ENCODE results near the gene CUL1.

The CUL1 gene

DNA sequence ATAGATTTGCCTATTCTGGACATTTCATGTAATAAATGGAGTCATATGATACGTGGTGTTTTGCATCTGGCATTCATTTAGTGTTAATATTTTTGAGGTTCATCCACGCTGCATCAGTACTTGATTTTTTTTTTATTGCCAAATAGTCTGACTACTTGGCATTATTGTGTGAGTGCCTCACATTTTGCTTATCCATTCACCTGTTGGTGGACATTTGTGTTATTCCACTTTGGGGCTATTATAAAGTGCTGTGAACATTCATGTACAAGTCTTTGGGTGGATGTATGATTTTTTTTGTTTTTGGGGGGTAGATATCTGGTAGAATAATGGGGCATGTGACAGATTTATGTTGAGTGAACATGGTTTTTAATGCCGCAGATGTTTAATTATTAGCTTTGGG is 19.7 kb downstream of the CUL1 start:
- no peak for DNase-seq (ENCODE audit: low read depth)

GRCh38 chr7:148719753-148720152 is 21.1 kb downstream of the CUL1 start:
- no peak for DNase-seq (ENCODE audit: low read depth)

DNA sequence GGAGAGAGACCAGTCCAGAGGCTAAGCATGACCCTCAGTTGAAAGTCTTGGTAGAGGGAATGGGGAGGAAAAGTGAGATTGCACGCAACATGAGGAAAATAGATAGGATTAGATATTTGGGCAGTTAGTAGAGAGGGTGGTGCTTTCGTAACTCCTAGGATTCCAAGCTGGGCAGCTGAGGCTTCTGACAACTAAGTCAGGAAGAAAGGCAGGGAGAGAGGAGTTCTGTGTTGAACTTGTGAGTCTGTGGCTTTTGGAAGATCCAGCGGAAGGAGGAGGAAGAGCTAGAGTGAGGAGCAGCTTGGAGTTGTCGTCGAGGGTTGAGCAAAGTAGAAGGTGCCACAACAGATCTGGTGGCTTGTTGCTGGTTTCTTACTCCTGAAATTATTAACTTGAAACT is 21.8 kb downstream of the CUL1 start:
- no peak for DNase-seq (ENCODE audit: low read depth)

DNA sequence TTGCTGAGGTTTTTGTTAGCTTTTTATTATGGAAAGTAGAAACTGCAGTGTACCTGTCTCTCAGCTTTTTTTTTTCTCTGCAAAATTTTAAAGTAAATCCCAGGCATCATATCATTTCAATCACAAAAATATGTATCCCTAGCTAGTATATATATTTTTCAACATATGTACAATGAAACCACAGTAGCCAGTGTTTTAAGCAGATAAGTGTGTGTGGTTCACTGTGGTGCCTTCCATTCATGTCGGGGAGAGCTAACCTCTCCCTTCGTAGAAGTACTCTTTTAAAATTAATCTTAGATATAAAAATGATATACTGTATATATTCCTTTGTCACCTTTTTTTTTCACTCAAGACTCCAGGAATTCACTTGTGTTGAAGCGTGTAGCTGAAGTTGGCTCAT is 22.7 kb downstream of the CUL1 start:
- no peak for DNase-seq (ENCODE audit: low read depth)

DNA sequence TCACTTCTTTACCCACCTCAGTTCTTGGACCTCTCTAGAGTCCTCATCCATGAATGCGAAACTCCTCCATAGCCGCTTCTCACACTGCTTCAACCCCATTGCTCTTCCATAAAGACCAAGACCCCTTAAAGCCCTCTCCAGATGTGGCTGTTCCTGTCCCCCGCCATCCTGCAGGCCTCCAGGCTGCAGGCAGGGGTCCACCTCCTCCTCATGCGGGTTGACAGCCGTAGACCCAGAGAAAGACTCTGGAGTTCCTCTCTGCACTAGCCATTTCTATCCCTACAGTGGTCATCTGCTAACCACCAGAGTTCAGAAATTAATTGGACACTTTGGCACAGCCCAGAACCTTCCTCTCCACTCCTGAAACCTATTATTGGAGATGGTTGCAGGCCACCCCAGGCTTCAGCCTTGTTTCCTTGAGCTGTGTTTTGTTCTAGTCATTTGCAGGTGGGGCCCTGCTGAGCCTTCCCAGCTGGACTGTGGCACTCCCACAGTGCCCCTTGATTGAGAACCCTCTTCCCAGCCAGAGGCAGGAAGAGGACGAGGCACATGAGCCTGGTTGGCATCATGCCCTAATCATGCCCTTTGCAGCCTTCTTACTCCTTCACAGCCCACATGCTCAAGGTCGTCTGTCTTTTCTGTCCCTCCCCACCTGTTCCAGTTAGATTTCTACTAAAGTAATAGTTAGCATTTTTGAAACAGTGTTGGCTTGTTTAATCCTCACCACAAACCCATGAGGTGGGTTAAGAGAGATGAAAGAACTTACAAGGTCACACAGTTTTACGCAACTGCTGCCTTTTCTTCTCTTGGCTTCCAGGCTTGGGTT is 23.9 kb downstream of the CUL1 start:
- DNase-seq (ENCODE audit: low read depth), result no peak

DNA sequence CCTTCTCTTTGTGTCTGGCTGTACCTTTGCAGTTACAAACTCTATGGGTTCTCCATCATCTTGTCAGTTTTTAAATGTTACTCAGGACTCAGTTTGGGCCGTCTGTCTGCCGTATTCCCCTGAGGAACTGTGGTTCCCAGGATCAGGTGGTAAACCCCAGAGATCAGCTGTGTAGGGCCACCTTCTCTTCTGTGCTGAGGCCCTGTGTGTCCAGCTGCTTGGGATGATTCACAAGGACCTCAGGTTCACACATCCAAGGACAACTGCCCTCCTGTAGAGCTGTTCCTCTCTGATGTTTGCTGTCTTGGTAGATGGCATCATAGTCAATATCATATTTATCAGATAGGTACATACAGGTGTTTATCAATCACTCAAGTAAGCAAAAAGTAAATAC is 24.5 kb downstream of the CUL1 start:
- no peak for DNase-seq (ENCODE audit: low read depth)

- DNase-seq (ENCODE audit: low read depth), result no peak
These were observed 25.1 kb downstream of the CUL1 start for GRCh38 chr7:148723846-148724245.

DNA sequence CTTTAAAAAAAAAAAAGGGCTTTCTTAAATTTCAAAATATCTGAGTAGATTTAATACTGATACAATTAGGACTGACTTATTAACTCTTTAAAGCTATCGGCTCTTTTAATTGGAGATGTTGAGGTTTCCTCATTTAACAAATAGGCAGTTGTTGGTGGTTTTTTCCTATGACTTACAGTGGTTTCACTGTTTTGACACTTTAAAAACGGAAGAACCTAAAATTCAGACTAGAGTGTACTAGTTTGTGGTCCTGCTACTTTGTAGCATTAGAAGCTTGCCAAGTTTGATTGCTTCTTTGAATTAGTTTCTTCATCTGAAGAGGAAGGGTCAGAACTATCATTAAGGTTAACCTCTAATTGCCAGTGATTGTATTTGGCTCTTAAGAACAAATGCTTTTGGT is 27.7 kb downstream of the CUL1 start:
- no peak for DNase-seq (ENCODE audit: low read depth)

GRCh38 chr7:148727501-148728278 is 29.0 kb downstream of the CUL1 start:
- DNase-seq (ENCODE audit: low read depth), result no peak

GRCh38 chr7:148729984-148730733 is 31.5 kb downstream of the CUL1 start:
- no peak for DNase-seq (ENCODE audit: low read depth)

- DNase-seq (ENCODE audit: low read depth), result no peak
These were observed 34.2 kb downstream of the CUL1 start for GRCh38 chr7:148732862-148733261.

- DNase-seq (ENCODE audit: low read depth), result no peak
These were observed 34.8 kb downstream of the CUL1 start for GRCh38 chr7:148733496-148733895.

GRCh38 chr7:148735141-148735540 is 36.4 kb downstream of the CUL1 start:
- DNase-seq (ENCODE audit: low read depth), result no peak

- no peak for DNase-seq (ENCODE audit: low read depth)
These were observed 37.3 kb downstream of the CUL1 start for GRCh38 chr7:148735967-148736366.

GRCh38 chr7:148738737-148739535 is 40.2 kb downstream of the CUL1 start:
- DNase-seq (ENCODE audit: low read depth), result no peak

DNA sequence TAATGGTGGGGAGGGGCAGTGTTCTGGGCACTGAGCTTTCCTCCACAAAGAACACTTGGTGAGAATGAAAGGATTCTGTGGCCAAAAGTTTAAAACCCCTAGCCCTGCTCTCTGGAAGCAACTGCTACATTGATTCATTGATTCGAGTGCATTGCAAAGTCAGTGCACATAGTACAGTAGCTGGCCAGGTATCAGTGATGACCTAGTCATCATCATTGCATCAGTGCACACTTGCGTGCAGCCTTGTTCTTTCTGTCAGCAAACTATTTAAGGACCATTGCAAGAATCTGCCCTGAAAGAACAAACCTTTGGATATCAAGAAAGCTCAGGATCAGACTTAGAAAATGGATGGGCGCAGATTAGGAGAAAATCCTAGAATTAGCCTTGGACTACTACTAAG is 47.4 kb downstream of the CUL1 start:
- no peak for DNase-seq (ENCODE audit: low read depth)

DNA sequence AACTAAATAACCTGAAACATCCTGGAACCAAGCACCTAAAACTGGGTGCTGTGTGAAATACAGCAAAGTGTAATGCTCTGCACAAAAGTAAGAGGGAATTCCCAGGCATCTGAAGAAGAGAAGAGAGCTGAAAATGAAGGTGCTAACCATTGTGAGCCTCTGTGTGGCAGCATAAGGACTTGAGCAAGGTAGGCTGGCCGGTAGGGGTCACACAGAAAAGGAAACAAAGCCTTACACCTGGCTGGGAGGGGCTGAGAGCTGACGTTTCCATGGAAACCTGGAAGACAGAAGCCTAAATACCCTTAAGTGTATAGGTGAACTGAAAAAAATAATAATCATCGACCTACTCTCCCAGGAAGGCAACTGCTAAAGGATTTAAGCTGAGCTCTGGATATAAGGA is 48.6 kb downstream of the CUL1 start:
- no peak for DNase-seq (ENCODE audit: low read depth)

DNA sequence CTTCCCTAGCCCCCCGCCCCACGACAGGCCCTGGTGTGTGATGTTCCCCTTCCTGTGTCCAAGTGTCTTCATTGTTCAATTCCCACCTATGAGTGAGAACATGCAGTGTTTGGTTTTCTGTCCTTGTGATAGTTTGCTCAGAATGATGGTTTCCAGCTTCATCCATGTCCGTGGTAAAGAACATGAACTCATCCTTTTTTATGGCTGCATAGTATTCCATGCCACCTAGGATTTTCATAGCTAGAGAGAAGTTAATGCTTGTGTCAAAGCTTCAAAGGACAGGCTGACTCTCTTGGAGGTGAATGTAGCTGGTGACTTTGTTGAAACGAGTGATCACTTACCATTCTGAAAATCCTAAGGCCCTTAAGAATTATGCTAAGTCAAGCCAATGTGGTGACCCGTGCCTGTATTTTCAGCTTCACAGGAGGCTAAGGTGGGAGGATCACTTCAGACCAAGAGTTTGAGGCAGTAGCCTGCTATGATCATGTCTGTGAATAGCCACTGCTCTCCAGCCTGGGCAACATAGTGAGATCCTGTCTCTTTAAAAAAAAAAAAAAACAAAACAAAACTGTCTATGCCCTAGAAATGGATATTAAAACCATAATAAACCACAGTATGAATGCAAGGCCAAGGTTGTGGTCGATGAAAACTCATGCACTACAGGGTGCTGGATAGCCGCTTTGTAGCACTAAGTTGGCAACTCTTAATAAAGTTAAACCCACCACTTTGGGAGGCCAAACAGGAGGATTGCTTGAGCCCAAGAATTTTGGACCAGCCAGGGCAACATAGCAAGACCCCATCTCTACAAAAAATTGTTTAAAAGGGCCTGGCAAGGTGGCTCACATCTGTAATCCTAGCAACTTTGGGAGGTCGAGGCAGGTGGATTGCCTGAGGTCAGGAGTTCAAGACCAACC is 52.0 kb downstream of the CUL1 start:
- DNase-seq (ENCODE audit: low read depth), result no peak

- no peak for DNase-seq (ENCODE audit: low read depth)
These were observed 54.5 kb downstream of the CUL1 start for GRCh38 chr7:148753224-148753623.

DNA sequence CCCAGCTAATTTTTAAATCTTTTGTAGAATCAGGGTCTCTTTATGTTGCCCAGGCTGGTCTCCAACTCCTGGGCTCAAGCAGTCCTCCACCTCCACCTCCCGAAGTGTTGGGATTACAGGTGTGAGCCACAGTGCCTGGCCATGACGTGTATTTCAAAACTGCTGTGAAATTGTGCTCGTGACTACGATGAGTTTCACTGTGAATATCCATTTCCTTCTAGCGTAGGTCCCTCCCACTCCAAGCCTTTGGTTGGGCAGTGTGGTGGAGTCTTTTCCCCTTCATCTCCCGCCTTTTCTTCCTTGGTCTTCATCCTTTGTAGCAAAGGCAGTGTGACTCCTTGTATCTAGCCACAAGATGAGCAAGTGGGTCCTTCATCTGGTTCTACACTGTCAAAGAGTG is 56.2 kb downstream of the CUL1 start:
- DNase-seq (ENCODE audit: low read depth), result no peak

Data from T-helper 22 cell (primary cell).